ENCODE data around the gene CLTCL1.

CLTCL1 gene

DNA sequence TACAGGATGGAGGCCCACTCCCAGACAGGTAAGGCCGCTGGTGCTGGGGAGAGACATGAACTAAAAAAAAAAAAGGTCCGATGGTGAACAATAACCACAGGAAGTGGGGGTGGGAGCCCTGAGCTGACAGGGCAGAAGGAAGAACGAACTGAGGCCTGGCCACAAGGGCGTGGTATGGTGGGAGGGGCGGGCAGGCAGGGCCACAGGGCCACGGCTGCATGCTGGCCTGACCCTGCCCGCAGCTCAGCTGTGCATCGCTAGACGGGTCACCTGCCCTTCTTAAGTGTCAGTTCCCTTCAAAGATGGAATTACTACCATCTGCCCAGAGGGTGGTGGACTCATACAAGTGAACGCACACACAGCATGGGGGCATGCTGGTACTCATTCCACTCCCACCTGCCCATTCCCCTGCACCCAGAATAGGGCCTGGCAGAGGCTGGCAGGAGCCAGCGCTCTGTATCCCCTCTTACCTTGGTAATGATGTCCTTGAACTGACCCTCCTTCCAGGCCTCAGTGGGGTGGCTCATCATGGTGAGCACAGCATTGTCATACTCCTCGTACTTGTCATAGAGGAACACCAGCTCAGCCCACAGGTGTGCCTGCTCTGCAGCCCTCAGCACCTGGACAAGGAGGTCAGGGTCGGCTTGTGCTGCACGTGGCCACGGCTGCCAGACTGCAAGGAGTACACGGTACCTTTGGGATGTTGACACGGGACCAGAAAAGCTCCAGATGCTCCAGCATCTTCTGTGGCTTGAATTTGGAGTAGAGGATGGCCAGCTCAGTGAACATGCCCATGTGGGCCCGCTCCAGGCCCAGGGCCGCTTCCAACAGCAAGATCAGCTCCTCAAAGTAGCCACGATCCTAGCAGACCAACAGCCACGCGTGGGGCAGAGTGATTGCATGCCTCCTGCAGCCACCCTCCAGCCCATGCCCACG lies 95.5 kb downstream of the CLTCL1 start:
- Histone ChIP-seq H3K4me1 (ENCODE audit: control insufficient read depth, insufficient read depth, low read length) (no peaks in the 10 kb centered on the region), H3K9ac (ENCODE audit: low read length in 2 of 2) (no peak overlapping the region), H3K9me3 (ENCODE audit: control insufficient read depth in 2 of 2, low read length in 2 of 2) (no peaks in the 10 kb centered on the region), H3K27me3 (ENCODE audit: control insufficient read depth in 1 of 2, insufficient read depth in 2 of 2, low read length in 2 of 2) (no peaks in the 10 kb centered on the region), H3K36me3 (ENCODE audit: control insufficient read depth in 2 of 2, insufficient read depth in 2 of 2, low read length in 2 of 2) (peaks cover 0 to 10% of the 10 kb centered on the region in 2 donors), H3K4me3 (ENCODE audit: low read length in 2 of 2) (no peak overlapping the region), H3K27ac (ENCODE audit: low read length) (no peak overlapping the region)

DNA sequence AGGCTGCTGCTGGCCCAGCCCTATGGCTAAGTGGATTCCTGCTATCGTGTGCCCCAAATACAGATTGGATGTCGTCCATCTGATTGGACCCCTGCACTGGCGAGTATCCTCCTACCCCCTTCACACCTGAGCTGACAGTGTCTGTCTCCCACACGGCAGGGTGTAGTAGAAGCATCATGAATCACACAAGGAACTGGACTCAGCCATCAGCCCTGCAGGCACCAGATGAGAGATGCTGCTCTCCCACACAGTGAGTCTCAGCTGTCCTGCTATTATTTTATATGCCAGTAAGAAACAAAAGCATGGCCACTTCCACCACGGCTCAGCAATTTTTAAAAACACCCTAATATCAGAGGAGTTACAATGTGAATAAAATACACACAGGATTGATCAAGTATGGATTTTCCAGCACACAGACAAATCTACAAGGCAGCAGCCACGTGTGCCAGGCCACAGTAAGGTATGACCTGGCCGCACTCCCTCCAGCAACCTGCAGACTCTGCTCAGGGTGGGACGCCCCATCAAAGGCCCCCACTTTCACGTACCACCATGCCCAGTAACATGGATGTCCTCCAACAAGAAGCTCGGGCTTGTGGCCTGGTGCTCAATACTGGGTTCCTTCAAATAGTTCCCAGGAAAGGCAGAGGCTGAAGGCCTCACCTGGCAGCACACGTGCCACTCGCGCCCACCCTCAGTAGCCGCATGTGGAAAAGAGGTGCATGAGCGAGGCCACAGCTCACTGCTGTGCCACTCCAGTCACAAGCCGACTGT lies 96.6 kb downstream of the CLTCL1 start:
- H3K9me3 ChIP-seq (ENCODE audit: control insufficient read depth in 2 of 2, low read length in 2 of 2) = no peaks in the 10 kb centered on the region
- no peaks in the 10 kb centered on the region for H3K27me3 ChIP-seq (ENCODE audit: control insufficient read depth in 1 of 2, insufficient read depth in 2 of 2, low read length in 2 of 2)
- H3K36me3 ChIP-seq (ENCODE audit: control insufficient read depth in 2 of 2, insufficient read depth in 2 of 2, low read length in 2 of 2) = peaks cover 0 to 10% of the 10 kb centered on the region in 2 donors
- no peak overlapping the region for H3K27ac ChIP-seq (ENCODE audit: low read length)
- H3K4me3 ChIP-seq (ENCODE audit: low read length in 2 of 2) = no peak overlapping the region
- no peaks in the 10 kb centered on the region for H3K4me1 ChIP-seq (ENCODE audit: control insufficient read depth, insufficient read depth, low read length)
- H3K9ac ChIP-seq (ENCODE audit: low read length in 2 of 2) = no peak overlapping the region

DNA sequence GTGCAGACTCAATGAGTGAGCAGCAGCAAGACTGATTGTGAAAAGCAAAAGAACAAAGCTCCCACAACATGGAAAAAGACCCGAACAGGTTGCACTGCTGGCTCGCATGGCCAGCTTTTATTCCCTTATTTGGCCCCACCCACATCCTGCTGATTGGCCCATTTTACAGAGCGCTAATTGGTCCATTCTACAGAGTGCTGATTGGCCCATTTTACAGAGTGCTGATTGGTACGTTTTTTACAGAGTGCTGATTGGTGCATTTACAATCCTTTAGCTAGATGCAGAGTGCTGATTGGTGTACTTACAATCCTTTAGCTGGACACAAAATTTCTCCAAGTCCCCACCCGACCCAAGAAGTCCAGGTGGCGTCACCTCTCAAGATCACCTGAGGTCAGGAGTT lies 97.6 kb downstream of the CLTCL1 start:
- H3K4me3 ChIP-seq (ENCODE audit: low read length in 2 of 2) = no peak overlapping the region
- no peaks in the 10 kb centered on the region for H3K27me3 ChIP-seq (ENCODE audit: control insufficient read depth in 1 of 2, insufficient read depth in 2 of 2, low read length in 2 of 2)
- H3K4me1 ChIP-seq (ENCODE audit: control insufficient read depth, insufficient read depth, low read length) = no peaks in the 10 kb centered on the region
- no peaks in the 10 kb centered on the region for H3K9me3 ChIP-seq (ENCODE audit: control insufficient read depth in 2 of 2, low read length in 2 of 2)
- H3K36me3 ChIP-seq (ENCODE audit: control insufficient read depth in 2 of 2, insufficient read depth in 2 of 2, low read length in 2 of 2) = peaks cover 0 to 4% of the 10 kb centered on the region in 2 donors
- no peak overlapping the region for H3K27ac ChIP-seq (ENCODE audit: low read length)
- no peak overlapping the region for H3K9ac ChIP-seq (ENCODE audit: low read length in 2 of 2)

DNA sequence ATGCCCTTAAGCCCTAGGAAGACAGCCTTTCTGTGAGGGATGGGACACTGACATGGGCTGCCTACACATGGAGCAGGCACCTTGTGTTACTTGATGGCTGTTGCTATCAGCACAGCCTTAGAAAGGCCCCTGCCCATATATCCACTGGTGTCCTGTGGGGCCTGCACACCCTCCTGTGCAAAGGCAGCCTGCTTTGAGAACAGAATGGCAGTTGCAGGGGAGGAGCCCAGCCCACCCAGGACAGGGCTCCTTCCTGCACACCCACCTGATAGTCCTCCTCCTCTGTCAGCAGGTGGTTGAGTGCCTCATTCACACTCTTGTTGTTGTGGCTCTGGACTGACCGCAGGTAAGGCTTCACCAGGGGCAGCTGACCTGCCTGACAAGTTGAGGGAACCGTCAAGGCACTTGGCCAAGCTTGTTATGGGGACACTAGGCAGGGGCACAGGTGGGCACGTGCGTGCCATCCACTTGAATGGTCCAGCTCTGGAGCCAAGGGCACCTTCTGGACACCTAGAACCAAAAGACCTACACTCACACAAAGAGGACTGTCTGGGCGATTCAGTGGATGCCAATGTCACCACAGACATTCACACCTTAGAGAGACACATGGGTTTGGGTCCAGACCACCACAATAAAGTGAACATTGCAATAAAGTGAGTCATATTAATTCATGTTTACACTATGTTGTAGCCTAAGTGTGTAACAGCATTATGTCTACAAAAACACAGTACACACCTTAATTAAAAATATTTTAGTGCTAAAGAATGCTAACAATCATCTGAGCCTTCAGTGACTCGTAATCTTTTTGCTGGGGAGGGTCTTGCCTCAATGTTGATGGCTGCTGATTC lies 103.6 kb downstream of the CLTCL1 start:
- Histone ChIP-seq H3K36me3 (ENCODE audit: control insufficient read depth in 2 of 2, insufficient read depth in 2 of 2, low read length in 2 of 2) (peaks cover 0 to 4% of the 10 kb centered on the region in 2 donors), H3K4me1 (ENCODE audit: control insufficient read depth, insufficient read depth, low read length) (no peaks in the 10 kb centered on the region), H3K9me3 (ENCODE audit: control insufficient read depth in 2 of 2, low read length in 2 of 2) (no peaks in the 10 kb centered on the region), H3K9ac (ENCODE audit: low read length in 2 of 2) (no peak overlapping the region), H3K4me3 (ENCODE audit: low read length in 2 of 2) (no peak overlapping the region), H3K27ac (ENCODE audit: low read length) (no peak overlapping the region), H3K27me3 (ENCODE audit: control insufficient read depth in 1 of 2, insufficient read depth in 2 of 2, low read length in 2 of 2) (no peaks in the 10 kb centered on the region)

DNA sequence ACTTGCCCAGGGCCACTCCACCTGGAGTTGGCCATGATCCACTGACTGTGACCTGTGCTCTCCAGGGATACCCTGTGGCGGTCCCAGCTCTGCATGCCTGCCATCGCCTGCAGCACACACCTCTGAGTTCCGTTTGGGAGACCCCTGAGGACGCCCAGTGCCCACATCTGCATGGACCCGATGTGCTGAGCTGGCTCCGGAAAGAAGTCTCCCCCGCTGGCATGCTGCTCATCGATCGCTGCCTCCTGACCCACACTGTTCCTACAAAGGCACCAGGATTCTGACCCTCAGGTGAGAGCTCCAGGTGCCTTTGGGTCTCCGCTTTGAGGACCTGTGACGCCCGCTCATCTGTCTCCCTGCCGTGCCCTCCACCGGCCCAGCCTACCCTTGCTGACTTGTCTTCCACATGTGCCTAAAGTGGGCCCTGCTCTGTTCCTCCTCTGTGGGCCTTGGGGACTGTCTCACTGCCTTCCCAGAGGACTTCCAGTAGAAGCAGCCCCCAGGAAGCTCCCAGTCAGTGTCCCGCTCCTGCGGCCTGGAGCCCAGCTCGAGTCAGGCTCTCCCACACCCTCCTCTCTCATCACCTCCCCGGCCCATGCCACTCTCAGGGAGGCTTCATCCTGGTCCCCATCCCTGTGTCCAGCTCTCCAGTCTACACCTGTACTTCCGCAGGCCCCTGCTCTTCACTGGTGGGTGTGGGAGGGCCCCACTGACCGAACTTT lies 107.1 kb downstream of the CLTCL1 start:
- peaks cover 0 to 4% of the 10 kb centered on the region in 2 donors for H3K36me3 ChIP-seq (ENCODE audit: control insufficient read depth in 2 of 2, insufficient read depth in 2 of 2, low read length in 2 of 2)
- H3K9me3 ChIP-seq (ENCODE audit: control insufficient read depth in 2 of 2, low read length in 2 of 2) = no peaks in the 10 kb centered on the region
- H3K4me3 ChIP-seq (ENCODE audit: low read length in 2 of 2) = no peak overlapping the region
- H3K4me1 ChIP-seq (ENCODE audit: control insufficient read depth, insufficient read depth, low read length) = peaks cover under 1% of the 10 kb centered on the region
- no peaks in the 10 kb centered on the region for H3K27me3 ChIP-seq (ENCODE audit: control insufficient read depth in 1 of 2, insufficient read depth in 2 of 2, low read length in 2 of 2)
- no peak overlapping the region for H3K27ac ChIP-seq (ENCODE audit: low read length)
- no peak overlapping the region for H3K9ac ChIP-seq (ENCODE audit: low read length in 2 of 2)

DNA sequence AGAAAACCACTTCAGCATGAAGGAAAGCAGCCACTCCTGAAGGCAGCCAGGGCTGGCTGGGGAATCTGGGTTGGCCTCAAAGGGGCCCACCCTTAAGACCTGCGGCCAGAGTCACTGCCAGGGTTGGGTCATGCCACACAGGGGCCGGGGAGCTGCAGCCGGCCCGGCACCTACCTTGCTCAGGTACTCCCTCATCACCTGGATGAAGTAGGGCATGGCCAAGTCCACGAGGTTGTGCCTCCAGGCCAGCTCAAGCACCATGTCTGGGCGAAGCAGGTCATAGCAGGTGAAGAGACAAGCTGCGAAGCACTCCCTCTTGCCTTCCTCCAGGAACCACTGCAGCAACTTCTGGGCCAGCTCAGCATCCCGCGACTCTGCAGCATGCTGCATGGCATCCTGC lies 108.3 kb downstream of the CLTCL1 start:
- no peaks in the 10 kb centered on the region for H3K27me3 ChIP-seq (ENCODE audit: control insufficient read depth in 1 of 2, insufficient read depth in 2 of 2, low read length in 2 of 2)
- H3K9me3 ChIP-seq (ENCODE audit: control insufficient read depth in 2 of 2, low read length in 2 of 2) = no peaks in the 10 kb centered on the region
- H3K4me1 ChIP-seq (ENCODE audit: control insufficient read depth, insufficient read depth, low read length) = peaks cover 6% of the 10 kb centered on the region
- H3K36me3 ChIP-seq (ENCODE audit: control insufficient read depth in 2 of 2, insufficient read depth in 2 of 2, low read length in 2 of 2) = peaks cover 0 to 3% of the 10 kb centered on the region in 2 donors
- H3K4me3 ChIP-seq (ENCODE audit: low read length in 2 of 2) = no peak overlapping the region
- no peak overlapping the region for H3K27ac ChIP-seq (ENCODE audit: low read length)
- no peak overlapping the region for H3K9ac ChIP-seq (ENCODE audit: low read length in 2 of 2)

DNA sequence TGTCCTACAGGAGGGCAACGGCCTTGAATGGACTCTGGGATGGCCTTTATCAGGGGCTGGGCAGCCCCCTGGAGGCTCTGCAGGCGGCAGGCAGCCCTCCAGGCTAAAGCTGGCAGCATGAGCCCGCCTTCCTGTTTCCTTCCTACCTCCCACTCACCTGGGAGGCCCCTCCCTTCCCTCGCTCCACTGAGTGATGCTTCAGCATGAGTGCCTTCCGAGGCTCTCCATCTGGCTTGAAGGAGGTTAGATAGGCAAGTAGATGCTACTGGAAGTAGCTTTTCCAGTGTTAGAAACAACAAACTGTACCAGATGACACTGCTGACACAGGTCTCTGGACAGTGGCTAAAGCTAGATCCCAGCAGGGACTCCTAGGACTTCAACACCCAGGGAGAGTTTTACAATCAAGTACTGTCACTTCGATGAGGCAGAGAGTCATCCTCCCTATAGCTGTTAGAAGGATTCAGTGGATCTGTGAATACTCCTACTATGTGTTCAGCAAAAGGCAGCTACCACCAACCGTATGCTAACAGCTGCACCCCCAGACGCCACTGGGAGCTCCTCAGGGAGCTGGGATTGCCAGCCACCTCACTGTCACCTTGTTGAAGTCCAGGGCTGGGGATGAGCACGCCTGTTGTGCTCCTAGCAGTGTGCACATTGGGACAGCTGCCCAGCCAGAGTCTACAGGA lies 108.9 kb downstream of the CLTCL1 start:
- Histone ChIP-seq H3K9ac (ENCODE audit: low read length in 2 of 2) (no peak overlapping the region), H3K4me1 (ENCODE audit: control insufficient read depth, insufficient read depth, low read length) (peaks cover 10% of the 10 kb centered on the region), H3K9me3 (ENCODE audit: control insufficient read depth in 2 of 2, low read length in 2 of 2) (no peaks in the 10 kb centered on the region), H3K4me3 (ENCODE audit: low read length in 2 of 2) (no peak overlapping the region), H3K27ac (ENCODE audit: low read length) (no peak overlapping the region), H3K36me3 (ENCODE audit: control insufficient read depth in 2 of 2, insufficient read depth in 2 of 2, low read length in 2 of 2) (no peaks in the 10 kb centered on the region), H3K27me3 (ENCODE audit: control insufficient read depth in 1 of 2, insufficient read depth in 2 of 2, low read length in 2 of 2) (no peaks in the 10 kb centered on the region)

DNA sequence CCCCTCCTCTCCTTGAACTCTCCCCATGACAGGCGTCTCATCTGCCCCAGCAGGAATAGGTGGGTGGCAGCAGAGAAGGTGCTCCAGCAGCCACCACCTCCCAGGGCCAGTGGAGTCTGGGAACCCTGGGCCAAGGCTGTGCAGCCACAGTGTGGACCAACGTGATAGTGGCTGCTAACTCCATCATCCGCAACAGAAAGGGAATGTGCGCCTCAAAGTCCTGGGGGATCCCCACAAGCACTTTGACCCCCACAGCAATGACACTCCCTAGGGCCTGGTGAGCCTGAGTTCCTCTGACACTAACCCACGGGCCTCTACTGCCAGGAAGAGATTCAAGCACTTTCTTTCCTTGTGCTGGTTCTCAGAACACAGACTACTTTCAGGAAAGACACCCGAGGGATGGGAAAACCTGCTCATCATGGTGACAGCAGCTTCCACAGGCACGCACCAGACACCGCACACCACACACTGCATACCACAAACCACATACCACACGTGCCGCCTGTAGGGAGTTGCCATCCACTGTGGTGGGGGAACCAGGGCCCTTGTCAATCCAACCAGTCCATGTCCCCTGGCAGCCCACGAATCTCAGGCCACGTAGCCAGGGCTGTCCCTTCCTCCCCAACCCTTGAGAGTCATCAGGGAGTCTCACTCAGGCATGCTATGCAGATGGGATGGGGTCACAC lies 109.6 kb downstream of the CLTCL1 start:
- no peaks in the 10 kb centered on the region for H3K27me3 ChIP-seq (ENCODE audit: control insufficient read depth in 1 of 2, insufficient read depth in 2 of 2, low read length in 2 of 2)
- H3K9ac ChIP-seq (ENCODE audit: low read length in 2 of 2) = no peak overlapping the region

DNA sequence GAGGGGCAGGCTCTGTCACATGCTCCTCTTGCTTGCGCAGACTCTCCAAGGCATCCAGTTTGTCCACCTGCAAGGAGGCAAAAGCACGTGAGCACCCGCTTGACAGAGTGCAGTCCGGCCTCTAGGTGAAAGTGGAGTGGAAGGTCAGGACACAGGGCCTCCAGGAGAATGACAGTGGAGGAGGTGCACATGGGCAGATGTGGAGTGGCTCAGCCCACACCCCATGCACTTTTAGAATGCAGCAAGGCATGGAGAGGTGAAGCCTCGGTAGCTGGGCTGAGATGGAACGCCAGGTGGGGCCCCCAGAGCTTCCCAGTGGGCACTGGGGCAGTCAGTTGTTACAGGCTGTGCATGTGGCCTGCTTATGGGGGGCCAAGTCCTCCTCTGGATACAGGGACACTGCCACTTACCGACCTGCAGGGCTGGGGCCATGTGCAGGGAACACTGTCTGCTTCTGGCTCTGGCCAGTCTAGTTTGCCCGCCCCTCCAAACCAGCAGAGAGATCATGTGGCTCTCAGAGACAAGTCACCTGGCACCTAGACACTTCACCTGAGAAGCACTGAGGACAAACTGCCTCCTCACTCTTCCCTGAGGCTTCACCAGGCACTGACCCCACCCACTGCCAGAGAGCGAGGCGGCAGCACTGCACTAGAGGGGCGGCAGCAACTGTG lies 110.6 kb downstream of the CLTCL1 start:
- H3K9ac ChIP-seq (ENCODE audit: low read length in 2 of 2) = no peak overlapping the region
- H3K36me3 ChIP-seq (ENCODE audit: control insufficient read depth in 2 of 2, insufficient read depth in 2 of 2, low read length in 2 of 2) = no peaks in the 10 kb centered on the region
- no peak overlapping the region for H3K4me3 ChIP-seq (ENCODE audit: low read length in 2 of 2)
- H3K4me1 ChIP-seq (ENCODE audit: control insufficient read depth, insufficient read depth, low read length) = peaks cover 19% of the 10 kb centered on the region
- H3K27ac ChIP-seq (ENCODE audit: low read length) = no peak overlapping the region
- no peaks in the 10 kb centered on the region for H3K9me3 ChIP-seq (ENCODE audit: control insufficient read depth in 2 of 2, low read length in 2 of 2)
- no peaks in the 10 kb centered on the region for H3K27me3 ChIP-seq (ENCODE audit: control insufficient read depth in 1 of 2, insufficient read depth in 2 of 2, low read length in 2 of 2)

More for the DNA sequence above, 109.6 kb downstream of the CLTCL1 start:
- no peaks in the 10 kb centered on the region for H3K9me3 ChIP-seq (ENCODE audit: control insufficient read depth in 2 of 2, low read length in 2 of 2)
- no peak overlapping the region for H3K4me3 ChIP-seq (ENCODE audit: low read length in 2 of 2)
- no peaks in the 10 kb centered on the region for H3K36me3 ChIP-seq (ENCODE audit: control insufficient read depth in 2 of 2, insufficient read depth in 2 of 2, low read length in 2 of 2)
- H3K4me1 ChIP-seq (ENCODE audit: control insufficient read depth, insufficient read depth, low read length) = peaks cover 17% of the 10 kb centered on the region
- H3K27ac ChIP-seq (ENCODE audit: low read length) = no peak overlapping the region
